Measurements from ENCODE around the gene FAM177B. TPM values are rescaled to one million over a fixed set of nuclear protein-coding genes. Genes with fewer than 3 reads are reported as not detected.
"Not testable (repeated sequence)": the region's sequence is repeated elsewhere in the genome, so short reads cannot be mapped to it uniquely, and the experiment has no call there.

Gene FAM177B
- total RNA-seq, 1 donor from 2014 or later: 0.49 TPM

DNA sequence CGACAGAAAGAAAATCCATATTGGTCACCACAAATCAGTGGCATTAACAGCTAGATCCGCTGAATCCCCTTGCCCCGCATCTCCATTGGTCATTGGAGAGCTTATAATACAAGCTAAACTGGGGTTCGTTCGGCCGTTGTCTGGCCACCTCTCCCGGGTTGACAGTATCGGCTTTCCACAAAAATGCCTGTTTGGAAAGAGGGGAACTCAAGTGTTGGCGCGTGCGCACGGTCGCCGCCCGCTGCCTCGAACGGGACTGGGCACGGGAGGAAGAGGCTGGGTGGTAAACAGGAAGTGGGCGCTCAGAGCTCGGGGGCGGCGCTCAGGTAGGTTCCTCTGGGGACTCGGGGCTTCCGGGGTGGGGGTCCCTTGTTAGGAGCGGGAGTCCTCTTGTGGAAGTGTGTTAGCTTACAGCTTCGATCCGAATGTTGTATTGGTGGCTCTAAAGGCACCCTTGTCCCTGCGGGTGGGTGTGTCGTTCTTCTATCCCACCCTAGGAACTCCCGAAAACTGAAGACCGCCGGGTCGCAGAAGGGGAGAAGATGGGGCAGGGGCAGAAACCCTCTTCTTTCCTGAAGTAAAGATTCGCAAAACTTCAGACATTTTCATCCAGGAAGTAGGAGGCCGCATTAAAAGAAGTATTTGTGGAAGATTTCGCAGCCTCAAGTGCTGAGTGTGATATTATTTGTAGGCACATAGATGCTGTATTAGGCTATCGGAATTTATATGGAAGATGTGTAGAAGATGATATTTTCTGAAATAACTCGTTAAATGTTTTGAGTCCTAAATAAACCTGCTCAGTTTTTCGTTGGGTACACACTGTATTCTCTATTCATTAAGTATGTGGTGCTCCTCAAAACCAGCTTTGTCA is 23.7 kb upstream of the FAM177B start:
- Mint-ChIP-seq H3K27me3 (ENCODE audit: insufficient read depth) (no peaks in the 10 kb centered on the region), H3K4me3 (peak overlapping the region; percentile 94), H3K36me3 (ENCODE audit: low read depth) (peaks cover 26% of the 10 kb centered on the region)

DNA sequence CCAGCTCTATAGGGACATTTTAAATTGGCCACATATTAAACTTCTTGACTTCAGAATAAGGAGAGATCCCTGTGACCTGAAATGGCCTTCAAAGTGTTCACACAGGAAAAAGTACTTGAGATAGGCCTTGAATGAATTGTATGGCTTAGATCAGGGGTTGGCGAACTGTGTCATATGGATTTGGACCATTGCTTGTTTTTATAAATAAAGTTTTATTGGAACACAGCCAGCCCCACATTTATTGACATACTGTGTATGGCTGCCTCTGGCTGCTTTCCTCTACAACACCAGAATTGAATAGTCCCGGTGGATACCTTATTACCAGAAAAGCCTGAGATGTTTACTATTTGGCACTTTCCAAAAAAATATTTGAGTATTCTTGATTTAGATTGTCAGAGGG is 20.6 kb upstream of the FAM177B start:
- intact Hi-C loops (cut with micrococcal nuclease): loop anchor here (10.0 kb wide), 2 partner anchors 972 to 998 kb away; partner anchors contain the start of genes CAPN2 and DUSP10
- Mint-ChIP-seq H3K27ac (no peak overlapping the region), H3K27me3 (ENCODE audit: insufficient read depth) (no peaks in the 10 kb centered on the region), H3K4me3 (no peak overlapping the region), H3K4me1 (ENCODE audit: low read depth) (peaks cover 29% of the 10 kb centered on the region), H3K36me3 (ENCODE audit: low read depth) (peaks cover 31% of the 10 kb centered on the region), H3K9me3 (no peaks in the 10 kb centered on the region)
- DNase-seq (ENCODE audit: low spot score): no peak

More for the DNA sequence above, 23.7 kb upstream of the FAM177B start:
- intact Hi-C loops (cut with micrococcal nuclease): loop anchor here (1.0 to 10.0 kb wide), 7 partner anchors 58 to 1644 kb away; partner anchors contain the start of genes CAPN2, CNIH4, DUSP10 and TAF1A
- H3K4me1 Mint-ChIP-seq (ENCODE audit: low read depth): peaks cover 57% of the 10 kb centered on the region
- peak overlapping the region; percentile 99 for H3K27ac Mint-ChIP-seq
- DNase-seq (ENCODE audit: low spot score): peak; percentile 85
- no peaks in the 10 kb centered on the region for H3K9me3 Mint-ChIP-seq

- no peaks in the 10 kb centered on the region for H3K27me3 Mint-ChIP-seq (ENCODE audit: insufficient read depth)
- no peak overlapping the region for H3K4me3 Mint-ChIP-seq
These were observed 8.3 kb upstream of the FAM177B start for GRCh38 chr1:222728746-222729145.

GRCh38 chr1:222730866-222731265 is 6.1 kb upstream of the FAM177B start:
- Mint-ChIP-seq H3K4me1 (ENCODE audit: low read depth) (peaks cover 13% of the 10 kb centered on the region), H3K36me3 (ENCODE audit: low read depth) (peaks cover 53% of the 10 kb centered on the region), H3K27me3 (ENCODE audit: insufficient read depth) (no peaks in the 10 kb centered on the region), H3K9me3 (no peaks in the 10 kb centered on the region), H3K27ac (no peak overlapping the region), H3K4me3 (no peak overlapping the region)
- intact Hi-C loops (cut with micrococcal nuclease): loop anchor here (5.0 to 10.0 kb wide), 2 partner anchors 61 to 394 kb away; no protein-coding TSS in a partner anchor
- DNase-seq (ENCODE audit: low spot score): no peak

More at GRCh38 chr1:222728746-222729145, 8.3 kb upstream of the FAM177B start:
- no peaks in the 10 kb centered on the region for H3K9me3 Mint-ChIP-seq
- H3K4me1 Mint-ChIP-seq (ENCODE audit: low read depth): peaks cover 13% of the 10 kb centered on the region
- DNase-seq (ENCODE audit: low spot score): no peak
- intact Hi-C loops (cut with micrococcal nuclease): no loop called here
- no peak overlapping the region for H3K27ac Mint-ChIP-seq
- peaks cover 57% of the 10 kb centered on the region for H3K36me3 Mint-ChIP-seq (ENCODE audit: low read depth)

DNA sequence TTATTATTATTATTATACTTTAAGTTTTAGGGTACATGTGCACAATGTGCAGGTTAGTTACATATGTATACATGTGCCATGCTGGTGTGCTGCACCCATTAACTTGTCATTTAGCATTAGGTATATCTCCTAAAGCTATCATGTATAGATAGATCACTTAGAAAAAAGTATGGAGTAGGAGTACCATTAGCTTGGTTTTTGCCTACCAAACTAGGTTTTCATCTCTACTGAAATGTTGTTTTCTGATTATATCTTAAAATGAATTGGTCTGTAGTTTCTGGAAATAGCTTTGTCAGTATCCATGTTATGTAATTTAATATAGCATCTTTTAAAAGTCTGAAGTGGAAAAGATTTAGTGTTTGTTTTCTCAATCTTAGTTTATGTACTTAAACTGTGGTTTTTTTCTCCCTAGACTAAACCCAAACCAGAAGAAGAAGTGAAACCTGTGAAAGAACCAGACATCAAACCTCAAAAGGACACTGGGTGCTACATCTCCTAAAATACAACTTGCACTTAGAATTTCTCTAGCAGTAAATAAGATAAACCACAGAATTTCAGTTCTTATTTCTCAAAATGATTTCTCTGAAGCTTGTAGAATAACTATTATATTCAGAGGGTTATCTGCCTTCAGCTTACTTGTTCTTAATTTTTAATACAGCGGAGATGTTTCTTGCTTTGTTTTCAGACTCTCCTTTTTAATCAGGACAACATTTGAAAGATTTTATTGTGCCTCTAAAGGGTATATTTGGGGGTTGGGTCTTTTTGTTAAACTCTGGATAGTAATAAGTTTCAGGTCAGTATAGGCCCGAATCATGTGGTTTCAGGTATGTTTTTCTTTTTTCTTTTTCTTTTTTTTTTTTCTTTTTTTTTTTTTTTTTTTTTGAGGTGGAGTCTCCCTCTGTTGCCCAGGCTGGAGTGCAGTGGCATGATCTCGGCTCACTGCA is 4.5 kb upstream of the FAM177B start:
- Mint-ChIP-seq H3K4me3 (no peak overlapping the region), H3K36me3 (ENCODE audit: low read depth) (peaks cover 49% of the 10 kb centered on the region), H3K27ac (peak overlapping the region; percentile 35), H3K9me3 (no peaks in the 10 kb centered on the region), H3K4me1 (ENCODE audit: low read depth) (peaks cover 13% of the 10 kb centered on the region), H3K27me3 (ENCODE audit: insufficient read depth) (no peaks in the 10 kb centered on the region)
- no peak for DNase-seq (ENCODE audit: low spot score)
- intact Hi-C loops (cut with micrococcal nuclease): loop anchor here (1.0 to 10.0 kb wide), 3 partner anchors 60 to 392 kb away; no protein-coding TSS in a partner anchor

DNA sequence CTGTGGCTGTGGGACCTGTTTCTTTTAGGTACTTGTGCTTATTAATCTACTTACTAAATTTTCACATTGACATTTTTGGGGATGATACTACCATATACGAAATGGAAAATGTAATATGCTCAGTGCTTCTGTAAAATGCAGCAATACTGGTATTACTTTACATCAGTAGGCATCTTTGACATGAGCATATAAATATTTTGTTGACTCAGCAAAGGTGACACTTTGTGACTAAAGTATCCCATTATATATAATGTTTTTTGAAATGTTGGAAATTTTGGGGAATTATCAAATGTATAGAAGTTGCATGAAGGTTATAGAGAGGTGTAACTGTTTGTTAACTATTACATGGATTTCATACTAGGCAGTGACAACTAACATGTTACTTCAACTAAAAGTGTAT is 2.3 kb upstream of the FAM177B start:
- Mint-ChIP-seq H3K4me1 (ENCODE audit: low read depth) (peaks cover 13% of the 10 kb centered on the region), H3K27me3 (ENCODE audit: insufficient read depth) (no peaks in the 10 kb centered on the region), H3K36me3 (ENCODE audit: low read depth) (peaks cover 32% of the 10 kb centered on the region), H3K27ac (no peak overlapping the region), H3K4me3 (no peak overlapping the region), H3K9me3 (no peaks in the 10 kb centered on the region)
- no peak for DNase-seq (ENCODE audit: low spot score)
- intact Hi-C loops (cut with micrococcal nuclease): loop anchor here (5.0 to 10.0 kb wide), 2 partner anchors 58 to 390 kb away; no protein-coding TSS in a partner anchor

- no peak for DNase-seq (ENCODE audit: low spot score)
- Mint-ChIP-seq H3K4me3 (no peak overlapping the region), H3K36me3 (ENCODE audit: low read depth) (peaks cover 21% of the 10 kb centered on the region), H3K4me1 (ENCODE audit: low read depth) (peaks cover 11% of the 10 kb centered on the region), H3K27me3 (ENCODE audit: insufficient read depth) (no peaks in the 10 kb centered on the region), H3K9me3 (no peaks in the 10 kb centered on the region), H3K27ac (no peak overlapping the region)
- intact Hi-C loops (cut with micrococcal nuclease): loop anchor here (10.0 kb wide), 1 partner anchor 388 kb away; no protein-coding TSS in a partner anchor
These were observed 532 bp upstream of the FAM177B start for GRCh38 chr1:222736470-222736869.

DNA sequence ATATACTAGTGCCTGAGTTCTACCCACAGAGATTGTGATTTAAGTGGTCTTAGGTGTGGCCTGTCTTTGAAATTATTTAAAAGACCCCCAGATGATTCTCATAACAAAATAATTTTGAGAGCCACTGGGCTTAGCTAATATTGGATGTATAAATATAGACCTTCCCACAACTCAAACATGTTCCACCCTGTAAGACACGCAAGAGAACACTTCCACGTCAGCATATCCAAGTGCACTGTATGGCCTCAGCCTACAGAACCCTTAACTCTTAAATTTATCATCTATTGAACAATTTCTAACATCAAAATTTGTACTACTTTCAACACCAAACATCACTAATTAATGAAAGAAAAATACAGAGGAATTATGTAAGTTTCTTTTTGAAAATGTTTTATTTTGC is 2.5 kb downstream of the FAM177B start:
- no peaks in the 10 kb centered on the region for H3K27me3 Mint-ChIP-seq (ENCODE audit: insufficient read depth)
- H3K27ac Mint-ChIP-seq: no peak overlapping the region
- no peaks in the 10 kb centered on the region for H3K4me1 Mint-ChIP-seq (ENCODE audit: low read depth)
- H3K4me3 Mint-ChIP-seq: no peak overlapping the region
- H3K36me3 Mint-ChIP-seq (ENCODE audit: low read depth): peaks cover 6% of the 10 kb centered on the region
- no peak for DNase-seq (ENCODE audit: low spot score)
- intact Hi-C loops (cut with micrococcal nuclease): loop anchor here (10.0 kb wide), 1 partner anchor 385 kb away; no protein-coding TSS in a partner anchor
- no peaks in the 10 kb centered on the region for H3K9me3 Mint-ChIP-seq

GRCh38 chr1:222739929-222740328 is 2.9 kb downstream of the FAM177B start:
- H3K4me1 Mint-ChIP-seq (ENCODE audit: low read depth): no peaks in the 10 kb centered on the region
- no peak for DNase-seq (ENCODE audit: low spot score)
- no peak overlapping the region for H3K4me3 Mint-ChIP-seq
- no peaks in the 10 kb centered on the region for H3K27me3 Mint-ChIP-seq (ENCODE audit: insufficient read depth)
- peaks cover 2% of the 10 kb centered on the region for H3K36me3 Mint-ChIP-seq (ENCODE audit: low read depth)
- intact Hi-C loops (cut with micrococcal nuclease): loop anchor here (10.0 kb wide), 1 partner anchor 385 kb away; no protein-coding TSS in a partner anchor
- H3K27ac Mint-ChIP-seq: no peak overlapping the region
- H3K9me3 Mint-ChIP-seq: no peaks in the 10 kb centered on the region

DNA sequence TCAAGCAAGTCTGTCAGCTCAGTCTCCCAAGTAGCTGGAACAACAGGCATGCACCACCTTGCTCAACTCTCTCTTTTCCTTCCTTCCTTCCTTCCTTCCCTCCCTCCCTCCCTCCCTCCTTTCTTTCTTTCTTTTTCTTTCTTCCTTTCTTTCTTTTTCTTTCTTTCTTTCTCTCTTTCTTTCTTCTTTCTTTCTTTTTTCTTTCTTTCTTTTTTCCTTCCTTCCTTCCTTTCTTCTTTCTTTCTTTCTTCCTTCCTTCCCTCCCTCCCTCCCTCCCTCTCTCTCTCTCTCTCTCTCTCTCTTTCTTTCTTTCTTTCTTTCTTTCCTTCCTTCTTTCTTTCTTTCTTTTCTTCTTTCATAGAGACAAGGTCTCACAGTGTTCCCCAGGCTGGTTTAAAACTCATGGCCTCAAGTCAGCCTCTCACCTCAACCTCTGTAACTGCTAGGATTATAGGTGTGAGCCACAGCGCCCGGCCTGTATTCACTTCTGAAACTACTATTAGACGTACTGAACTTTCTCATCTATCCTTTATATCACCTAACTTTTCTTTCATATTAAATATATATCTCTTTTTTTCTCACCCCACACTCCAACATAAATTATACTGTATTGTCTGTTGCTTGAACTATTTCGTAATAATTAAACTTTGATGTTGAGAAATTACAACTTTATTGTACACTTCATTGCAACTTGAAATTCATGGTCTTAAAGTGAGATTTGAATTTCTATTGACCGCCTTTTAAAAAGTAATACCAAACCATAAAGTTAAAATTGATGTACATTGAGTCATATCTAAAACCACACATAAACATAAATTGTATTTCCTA is 4.8 kb downstream of the FAM177B start:
- H3K27me3 Mint-ChIP-seq (ENCODE audit: insufficient read depth); H3K36me3 Mint-ChIP-seq (ENCODE audit: low read depth); H3K4me3 Mint-ChIP-seq; H3K27ac Mint-ChIP-seq; DNase-seq (ENCODE audit: low spot score); H3K4me1 Mint-ChIP-seq (ENCODE audit: low read depth); intact Hi-C loops (cut with micrococcal nuclease); H3K9me3 Mint-ChIP-seq: not testable (repeated sequence)

- Mint-ChIP-seq H3K4me3 (no peak overlapping the region), H3K36me3 (ENCODE audit: low read depth) (no peaks in the 10 kb centered on the region), H3K27ac (no peak overlapping the region)
These were observed 12.9 kb downstream of the FAM177B start for GRCh38 chr1:222749927-222750326.

DNA sequence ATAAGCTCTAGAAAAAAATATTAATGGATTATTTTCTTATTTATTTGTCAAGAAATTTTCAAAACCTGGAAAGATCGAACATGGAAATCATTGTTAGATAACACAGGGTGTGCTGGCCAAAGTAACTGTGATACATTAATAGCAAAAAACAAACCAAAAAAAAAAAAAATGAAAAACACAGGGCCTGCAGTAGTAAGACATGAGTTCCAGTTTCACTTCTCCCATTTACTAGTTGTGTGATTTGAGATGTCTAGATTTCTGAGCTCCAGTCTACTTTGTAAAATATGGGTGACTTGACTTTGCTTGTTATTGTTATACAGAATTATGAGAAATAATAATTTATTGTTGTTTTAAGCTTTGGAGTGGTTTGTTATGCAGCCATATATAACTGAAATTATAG is 13.6 kb downstream of the FAM177B start:
- Mint-ChIP-seq H3K4me3 (no peak overlapping the region), H3K27me3 (ENCODE audit: insufficient read depth) (peaks cover 10% of the 10 kb centered on the region)
- intact Hi-C loops (cut with micrococcal nuclease): no loop called here

More at GRCh38 chr1:222749927-222750326, 12.9 kb downstream of the FAM177B start:
- Mint-ChIP-seq H3K4me1 (ENCODE audit: low read depth) (no peaks in the 10 kb centered on the region), H3K27me3 (ENCODE audit: insufficient read depth) (peaks cover 12% of the 10 kb centered on the region), H3K9me3 (no peaks in the 10 kb centered on the region)
- no peak for DNase-seq (ENCODE audit: low spot score)
- intact Hi-C loops (cut with micrococcal nuclease): no loop called here

More for the DNA sequence above, 13.6 kb downstream of the FAM177B start:
- no peaks in the 10 kb centered on the region for H3K4me1 Mint-ChIP-seq (ENCODE audit: low read depth)
- H3K36me3 Mint-ChIP-seq (ENCODE audit: low read depth): no peaks in the 10 kb centered on the region
- H3K9me3 Mint-ChIP-seq: no peaks in the 10 kb centered on the region
- H3K27ac Mint-ChIP-seq: no peak overlapping the region
- DNase-seq (ENCODE audit: low spot score): no peak

Data from activated T-helper 1 cell treated with anti-CD3 and anti-CD28 coated beads, Interleukin-12 subunit alpha, Interleukin-12 subunit beta, Interleukin-2, Interleukin-4 antibody, amounts not matched to agents 30 ng/mL and 10 ng/mL and 1 ng/mL, durations not matched to agents 14 hours and 24 hours and 36 hours (primary cell).